H1 (cell line): ENCODE data around the gene FHOD1. TPM values are rescaled to one million over a fixed set of nuclear protein-coding genes. Genes with fewer than 3 reads are reported as not detected.

Experiments used
- SIN3A ChIP-seq, 2 experiments: IDR thresholded peaks in 1 of 2; conservative IDR thresholded peaks in 1 of 2; 2 replicates each; pipeline ENCODE4 v1.6.1; 2011 to 2012; ENCODE audit warnings: low read length in 2 of 2, improper control_type of control experiment in 1 of 2, low read depth in 1 of 2, mild to moderate bottlenecking in 1 of 2
- polyA plus RNA-seq, 7 experiments: library from polyadenylated mRNA; depleted of rRNA in 3 of 7; stranded (reverse) in 5 of 7; unstranded in 2 of 7; fragments of >200 nt in 5 of 7; fragments of 200-250 nt in 2 of 7; gene quantifications; 1 replicate in 5 of 7; 2 replicates in 1 of 7; 4 replicates in 1 of 7; pipeline versions ENCODE4 v1.2.1 to v1.2.3, GENCODE V29; 2011 to 2013; ENCODE audit warnings: missing spikeins in 2 of 7, mixed read lengths in 2 of 7
- total RNA-seq: library from RNA; stranded (reverse); fragmentation: NEBNext Ultra II Directional; extraction: Animal tissue kit (Norgen Biotek cat#: 25700); gene quantifications from 2 replicates; pipeline ENCODE4 v1.2.1, GENCODE V29; 2021

FHOD1 gene
- total and polyA plus RNA-seq, 2 of the 8 experiments (the other 6 are each of a cell fraction or from before 2014, with no cell fraction given), result 31.3 to 60.7 TPM

DNA sequence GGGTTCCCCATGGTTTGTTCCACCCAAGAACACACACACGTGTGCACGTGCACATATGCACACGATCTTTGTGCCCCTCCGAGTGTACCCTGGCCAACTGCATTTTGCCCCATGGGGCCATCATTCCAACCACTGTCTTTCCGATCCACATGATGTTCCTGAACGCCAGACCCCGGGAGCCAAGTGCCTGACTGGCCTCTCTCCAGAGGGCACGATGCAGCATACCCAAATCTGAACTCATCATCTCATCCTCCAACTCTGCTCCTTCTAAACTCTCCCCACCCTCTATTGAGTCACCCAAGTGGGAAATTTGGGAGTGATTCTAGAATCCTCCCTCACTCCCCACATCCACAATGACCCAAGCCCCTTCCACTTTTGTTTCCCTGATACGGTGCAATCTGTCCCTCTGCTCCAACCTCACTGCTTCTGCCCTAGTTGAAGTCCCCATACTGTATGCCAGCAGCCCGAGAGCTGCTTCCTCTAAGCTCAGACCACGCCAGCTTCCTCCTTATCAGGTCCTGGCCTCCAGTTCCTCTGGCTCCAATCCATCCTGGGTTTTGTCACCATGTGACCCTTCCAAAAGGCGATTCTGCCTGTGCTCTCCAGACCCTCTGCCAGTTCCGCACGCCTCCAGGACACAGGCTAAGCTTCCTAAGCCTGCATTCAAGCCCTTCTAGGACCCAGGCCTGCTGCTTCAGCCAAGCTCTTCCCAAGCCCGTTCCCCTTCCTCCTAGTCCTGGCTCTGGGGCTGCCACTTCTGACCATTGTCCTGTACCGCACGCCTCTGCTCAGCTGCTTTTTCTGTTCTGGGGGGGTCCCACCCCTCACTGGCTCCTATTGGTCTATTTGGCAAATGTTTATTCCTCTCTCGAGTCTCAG lies 30.4 kb downstream of the FHOD1 start (continued):
- TF ChIP-seq SIN3A (conservative IDR thresholded peaks at IDR 0.05 in 1 of 2, IDR thresholded peaks at IDR 0.05 in 1 of 2; ENCODE audit: low read depth in 1 of 2, low read length in 2 of 2), result no peak
